GM10266 (cell line): ENCODE data around the gene HOOK2.
A peak's percentile ranks its signal among the peaks of the same experiment; 100 is the strongest.
"Not testable (repeated sequence)": the region's sequence is repeated elsewhere in the genome, so short reads cannot be mapped to it uniquely, and the experiment has no call there.

Experiments used
- DNase-seq: peaks from one replicate; pipeline ENCODE4 v3.0.0; 2012; ENCODE audit errors: extremely low spot score
- CTCF ChIP-seq: IDR thresholded peaks from 2 replicates; pipeline ENCODE4 v1.5.1; 2012; ENCODE audit warnings: mild to moderate bottlenecking, low read depth; ENCODE audit not compliant: control insufficient read depth, insufficient read depth; ENCODE audit errors: missing control alignments

The HOOK2 gene

GRCh38 chr19:12802267-12803106 is 27.1 kb upstream of the HOOK2 start:
- DNase-seq, result no peak
- TF ChIP-seq CTCF, result no peak

- peak; percentile 85 for DNase-seq
Observed at GRCh38 chr19:12801466-12802266, 26.3 kb upstream of the HOOK2 start, which contains the start of the genes PRDX2 and THSD8. Gene PRDX2 (minus strand): TSS chr19:12801800. CDS start chr19:12801261, 539 bp downstream. Gene THSD8 (plus strand): TSS chr19:12802069. CDS start chr19:12802072, 3 bp downstream.

GRCh38 chr19:12800923-12801465 is 25.6 kb upstream of the HOOK2 start:
- peak; percentile 14 for TF ChIP-seq CTCF

More at GRCh38 chr19:12801466-12802266, 26.3 kb upstream of the HOOK2 start, which contains the start of the genes PRDX2 and THSD8:
- TF ChIP-seq CTCF, result no peak

GRCh38 chr19:12800466-12800770 is 25.1 kb upstream of the HOOK2 start:
- DNase-seq, result no peak
- no peak for TF ChIP-seq CTCF

More at GRCh38 chr19:12800923-12801465, 25.6 kb upstream of the HOOK2 start:
- DNase-seq, result no peak

- no peak for TF ChIP-seq CTCF
- DNase-seq, result no peak
Observed at GRCh38 chr19:12799742-12800465, 24.6 kb upstream of the HOOK2 start.

- not testable (repeated sequence) for DNase-seq
Observed at GRCh38 chr19:12797607-12798006, 22.3 kb upstream of the HOOK2 start.

- DNase-seq, result no peak
- no peak for TF ChIP-seq CTCF
Observed at GRCh38 chr19:12797141-12797587, 21.8 kb upstream of the HOOK2 start.
